ENCODE data around the gene CHMP2A. TPM values are rescaled to one million over a fixed set of nuclear protein-coding genes. Genes with fewer than 3 reads are reported as not detected.
A peak's percentile ranks its signal among the peaks of the same experiment; 100 is the strongest.

The CHMP2A gene
- total and polyA plus RNA-seq, 2 of the 8 experiments (the other 6 are each of a cell fraction or from before 2014, with no cell fraction given) = 70.0 to 132 TPM

DNA sequence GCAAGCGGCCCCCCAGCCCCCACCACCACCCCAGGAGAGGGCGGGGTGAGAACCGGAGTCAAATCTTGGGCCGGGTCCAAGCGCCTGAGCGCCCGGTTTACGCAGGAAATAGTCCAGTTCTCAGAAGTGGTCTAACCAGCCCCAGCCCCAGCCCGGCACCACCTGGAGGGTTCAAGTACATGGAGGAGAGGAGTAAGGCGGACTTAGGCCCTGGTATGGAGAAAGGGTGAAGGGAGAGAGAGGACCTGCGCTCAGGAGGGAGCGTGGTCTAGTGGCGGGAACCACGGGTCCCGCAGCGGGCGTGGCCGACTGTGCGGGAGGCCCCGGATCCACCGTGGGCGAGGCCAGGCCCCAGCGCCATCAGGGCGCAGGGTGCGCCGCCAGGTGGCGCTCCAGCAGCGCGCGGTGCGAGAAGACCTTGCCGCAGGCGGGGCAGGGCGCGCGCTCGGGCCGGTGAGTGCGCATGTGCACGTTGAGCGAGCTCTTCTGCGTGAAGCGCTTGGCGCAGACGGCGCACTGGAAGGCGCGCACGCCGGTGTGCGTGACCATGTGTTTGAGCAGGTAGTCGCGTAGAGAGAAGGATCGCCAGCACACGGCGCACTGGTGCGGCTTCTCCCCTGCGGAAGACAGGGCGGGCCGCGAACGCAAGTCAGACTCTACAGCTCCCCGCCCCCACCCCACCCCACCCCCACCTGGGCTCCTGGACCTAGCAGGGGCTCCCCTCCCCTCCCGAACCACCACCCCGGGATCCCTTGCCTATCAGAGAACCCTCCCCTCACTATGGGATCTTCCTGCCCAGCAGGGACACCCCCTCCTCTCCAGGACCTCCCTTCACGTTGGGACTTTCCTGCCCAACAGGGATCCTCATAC, 41.0 kb downstream of the CHMP2A start (continued):
- TF ChIP-seq, protein P1, sequence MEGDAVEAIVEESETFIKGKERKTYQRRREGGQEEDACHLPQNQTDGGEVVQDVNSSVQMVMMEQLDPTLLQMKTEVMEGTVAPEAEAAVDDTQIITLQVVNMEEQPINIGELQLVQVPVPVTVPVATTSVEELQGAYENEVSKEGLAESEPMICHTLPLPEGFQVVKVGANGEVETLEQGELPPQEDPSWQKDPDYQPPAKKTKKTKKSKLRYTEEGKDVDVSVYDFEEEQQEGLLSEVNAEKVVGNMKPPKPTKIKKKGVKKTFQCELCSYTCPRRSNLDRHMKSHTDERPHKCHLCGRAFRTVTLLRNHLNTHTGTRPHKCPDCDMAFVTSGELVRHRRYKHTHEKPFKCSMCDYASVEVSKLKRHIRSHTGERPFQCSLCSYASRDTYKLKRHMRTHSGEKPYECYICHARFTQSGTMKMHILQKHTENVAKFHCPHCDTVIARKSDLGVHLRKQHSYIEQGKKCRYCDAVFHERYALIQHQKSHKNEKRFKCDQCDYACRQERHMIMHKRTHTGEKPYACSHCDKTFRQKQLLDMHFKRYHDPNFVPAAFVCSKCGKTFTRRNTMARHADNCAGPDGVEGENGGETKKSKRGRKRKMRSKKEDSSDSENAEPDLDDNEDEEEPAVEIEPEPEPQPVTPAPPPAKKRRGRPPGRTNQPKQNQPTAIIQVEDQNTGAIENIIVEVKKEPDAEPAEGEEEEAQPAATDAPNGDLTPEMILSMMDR (IDR thresholded peaks at IDR 0.05; ENCODE audit: control extremely low read depth in 1 of 3, insufficient read depth in 1 of 3, low read depth in 1 of 3, low read length in 3 of 3) = peak; percentile 95 to 98 (median 96)
- peak; percentile 38 for TF ChIP-seq KDM4A (IDR thresholded peaks at IDR 0.05; ENCODE audit: low read depth, low read length, severe bottlenecking)
- TF ChIP-seq SAP30 (IDR thresholded peaks at IDR 0.05; ENCODE audit: insufficient read depth, insufficient replicate concordance, low read length) = no peak
- no peak for TF ChIP-seq NANOG (IDR thresholded peaks at IDR 0.05; ENCODE audit: insufficient read depth, low read depth, low read length, poor library complexity, severe bottlenecking)
- no peak for TF ChIP-seq SP1 (IDR thresholded peaks at IDR 0.05; ENCODE audit: low read depth, low read length)
- TF ChIP-seq ASH2L (IDR thresholded peaks at IDR 0.05; ENCODE audit: low read length) = peak; percentile 42
- no peak for TF ChIP-seq BRCA1 (IDR thresholded peaks at IDR 0.05; ENCODE audit: low read depth, low read length)
- TF ChIP-seq GABPA (IDR thresholded peaks at IDR 0.05; ENCODE audit: borderline replicate concordance, insufficient read depth, low read length) = 0 out of 2 replicates have a peak, but pooled peaks have one; percentile 60
- peak; percentile 66 for TF ChIP-seq TAF7 (optimal IDR thresholded peaks at IDR 0.05; ENCODE audit: borderline replicate concordance, low read depth, low read length)
- peak; percentile 75 for TF ChIP-seq TAF1 (IDR thresholded peaks at IDR 0.05; ENCODE audit: low read depth, low read length)

All from H1 (cell line).